Measurements from ENCODE around the gene TMEM132D. TPM values are rescaled to one million over a fixed set of nuclear protein-coding genes. Genes with fewer than 3 reads are reported as not detected.

TMEM132D gene
- total and polyA plus RNA-seq, 2 of the 8 experiments (the other 6 are each of a cell fraction or from before 2014, with no cell fraction given): 3.5 to 10.1 TPM

GRCh38 chr12:129385637-129385990 is 518.2 kb downstream of the TMEM132D start:
- POLR2A ChIA-PET (ENCODE audit: partially characterized antibody): no interaction called here
- H3K4me3 ChIP-seq (ENCODE audit: extremely low read depth in 1 of 4, insufficient read depth in 2 of 4, low read depth in 3 of 4, low read length in 4 of 4): no peak overlapping the region
- H2BK12ac ChIP-seq (ENCODE audit: low read depth, low read length): no peak overlapping the region; the same call in 1 of the 2 replicates
- H2BK5ac ChIP-seq (ENCODE audit: low read depth, low read length): no peak overlapping the region; the same call in 1 of the 2 replicates
- no peak overlapping the region for H3K56ac ChIP-seq (replicated peaks; ENCODE audit: insufficient read length, low read depth, low read length)
- no peak overlapping the region for H3K27ac ChIP-seq (ENCODE audit: low read depth, low read length)
- no peak overlapping the region for H2BK15ac ChIP-seq (ENCODE audit: low read length)
- FAIRE-seq: no peak
- H3K27me3 ChIP-seq (replicated peaks in 1 of 4; ENCODE audit: control insufficient read depth in 3 of 4, extremely low read depth in 1 of 4, insufficient read depth in 3 of 4, low read length in 3 of 4): no peaks in the 10 kb centered on the region
- H2BK20ac ChIP-seq (ENCODE audit: low read length): no peak overlapping the region
- H3K4ac ChIP-seq (replicated peaks; ENCODE audit: insufficient read length, low read depth, low read length): peak overlapping the region; percentile 55
- H3K14ac ChIP-seq (ENCODE audit: insufficient read length): no peak overlapping the region
- no peak overlapping the region for H2AFZ ChIP-seq (ENCODE audit: low read length)
- no peak for TF ChIP-seq ATF2 (IDR thresholded peaks at IDR 0.05; ENCODE audit: low read length)
- TF ChIP-seq MAFK (IDR thresholded peaks at IDR 0.05; ENCODE audit: low read depth, low read length): no peak
- no peak for TF ChIP-seq EP300 (IDR thresholded peaks at IDR 0.05; ENCODE audit: borderline replicate concordance in 1 of 2, low read depth in 2 of 2, low read length in 2 of 2)
- no peak for TF ChIP-seq RNF2 (IDR thresholded peaks at IDR 0.05; ENCODE audit: borderline replicate concordance, low read depth, low read length, missing control alignments, poor library complexity, severe bottlenecking)
- no peak for DNase-seq (ENCODE audit: low read depth in 1 of 2, low spot score in 2 of 2)
- CTCF ChIA-PET (ENCODE audit: partially characterized antibody): no interaction called here
- no peaks in the 10 kb centered on the region for H3K79me1 ChIP-seq (ENCODE audit: low read depth, low read length)
- no peaks in the 10 kb centered on the region for H3K79me2 ChIP-seq (ENCODE audit: control insufficient read depth in 1 of 2, insufficient read depth in 2 of 2, low read length in 2 of 2)
- H3K9ac ChIP-seq (replicated peaks in 1 of 4; ENCODE audit: extremely low read depth in 1 of 4, low read depth in 3 of 4, low read length in 3 of 4): no peak overlapping the region
- H3K4me1 ChIP-seq (replicated peaks in 1 of 4; ENCODE audit: control insufficient read depth in 3 of 4, insufficient read depth in 4 of 4, low read length in 3 of 4): peaks cover 0 to 4% (median 1%) of the 10 kb centered on the region in 4 experiments; a peak in 3 of 7 replicates
- no peak overlapping the region for H2AK5ac ChIP-seq (ENCODE audit: low read depth, low read length)
- H3K23me2 ChIP-seq (ENCODE audit: low read depth, low read length): peaks cover 8% of the 10 kb centered on the region; the same call in 1 of the 2 replicates
- no peak overlapping the region for H4K91ac ChIP-seq (replicated peaks; ENCODE audit: insufficient read length, low read length)
- no peak overlapping the region for H4K8ac ChIP-seq (ENCODE audit: extremely low read depth, insufficient read depth, low read length)
- H2BK120ac ChIP-seq (replicated peaks; ENCODE audit: low read depth, low read length): no peak overlapping the region
- H3K23ac ChIP-seq (ENCODE audit: insufficient read length): no peak overlapping the region
- no peaks in the 10 kb centered on the region for H4K20me1 ChIP-seq (replicated peaks in 1 of 2; ENCODE audit: control insufficient read depth in 1 of 2, insufficient read depth in 2 of 2, low read length in 2 of 2)
- H3K9me3 ChIP-seq (ENCODE audit: insufficient read depth in 2 of 2, low read depth in 1 of 2, low read length in 1 of 2): no peaks in the 10 kb centered on the region; a peak in 1 of 4 replicates
- WGBS, 2 experiments (ENCODE audit: extremely low coverage in 1 of 2, insufficient coverage in 1 of 2, insufficient read length in 1 of 2, insufficient replicate concordance in 2 of 2, low coverage in 1 of 2, low lambda C conversion rate in 2 of 2, missing lambda C conversion rate in 1 of 2): 91% methylated on average over 1 of the region's 1 CpG; no CpG with 5 or more reads in 1 of the 2 experiments
- H4K5ac ChIP-seq (ENCODE audit: insufficient read length, low read depth, low read length): no peak overlapping the region
- no peaks in the 10 kb centered on the region for H3K36me3 ChIP-seq (ENCODE audit: control insufficient read depth in 2 of 4, insufficient read depth in 4 of 4, low read length in 3 of 4)
- no peak overlapping the region for H3K18ac ChIP-seq (ENCODE audit: extremely low read depth, low read length)
- no peak overlapping the region for H3K4me2 ChIP-seq (ENCODE audit: insufficient read depth in 1 of 2, low read depth in 2 of 2, low read length in 2 of 2)

All from H1 (cell line).